HG03432 (cell line): ENCODE measurements around the gene RANBP3.

Experiments
- ATAC-seq: cut with Tn5 transposase; IDR thresholded peaks from one replicate; pipeline ENCODE4 v1.9.1; 2021; ENCODE audit warnings: mild to moderate bottlenecking, moderate library complexity; ENCODE audit not compliant: unreplicated experiment

The RANBP3 gene

DNA sequence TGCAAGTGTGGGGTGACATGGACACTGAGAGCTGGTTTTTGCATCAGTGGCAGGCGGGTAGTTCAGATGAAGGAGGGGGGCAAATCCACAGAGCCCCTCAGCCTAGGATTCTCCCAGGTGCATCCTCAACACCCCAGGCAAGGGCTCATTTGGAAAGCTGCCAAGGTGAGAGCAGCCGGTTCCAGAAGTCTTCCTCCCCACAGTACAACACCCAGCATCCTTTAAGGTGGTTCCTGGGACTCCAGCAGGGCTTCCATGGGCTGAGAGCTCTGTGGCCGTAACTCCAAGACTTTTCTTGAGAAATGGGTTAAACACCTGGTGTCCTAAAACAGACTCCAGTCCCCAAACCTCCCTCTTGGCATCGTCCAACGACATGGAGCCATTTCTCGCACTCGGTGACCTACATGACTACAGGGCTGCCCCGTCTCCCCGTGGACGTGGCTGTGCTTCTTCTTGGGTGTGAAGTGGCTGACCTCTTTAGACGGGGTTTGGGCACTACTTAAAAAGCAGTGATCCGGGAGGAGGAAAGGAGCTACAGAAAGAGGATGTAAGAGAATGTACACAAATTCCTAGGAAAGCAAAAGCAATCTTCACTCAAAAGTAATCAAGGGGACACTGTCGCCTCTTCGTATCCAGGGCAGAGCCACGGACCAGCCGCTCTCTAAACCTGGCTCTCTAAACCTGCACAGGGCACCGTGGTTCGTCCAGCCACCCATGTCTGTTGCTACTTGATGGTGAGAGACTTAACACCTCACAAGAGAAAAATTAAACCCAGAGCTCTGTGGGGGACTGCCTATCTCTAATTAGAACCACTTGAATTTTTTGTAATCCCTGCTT lies 25.5 kb downstream of the RANBP3 start:
- ATAC-seq, result no peak

- no peak for ATAC-seq
Observed at GRCh38 chr19:5951338-5951861, 26.5 kb downstream of the RANBP3 start.

DNA sequence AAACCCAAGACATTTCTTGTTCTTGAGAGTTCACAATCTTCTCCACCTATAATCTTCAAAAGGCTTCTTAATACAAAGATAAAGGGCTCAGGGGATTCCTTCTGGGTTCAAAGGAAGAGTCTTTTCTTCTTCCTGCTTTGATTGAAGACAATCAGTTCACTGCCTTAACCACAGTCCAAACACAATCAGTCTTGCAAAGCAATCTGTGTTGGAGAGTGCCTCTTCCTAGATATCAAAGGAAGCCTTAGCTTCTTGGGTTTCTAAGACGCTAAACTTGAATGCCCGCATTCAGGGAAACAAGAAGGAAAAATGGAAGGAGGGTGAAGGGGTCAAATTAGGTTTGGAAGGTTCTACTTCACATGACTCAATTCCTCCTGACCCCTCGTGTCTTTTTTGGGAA lies 27.2 kb downstream of the RANBP3 start:
- no peak for ATAC-seq

DNA sequence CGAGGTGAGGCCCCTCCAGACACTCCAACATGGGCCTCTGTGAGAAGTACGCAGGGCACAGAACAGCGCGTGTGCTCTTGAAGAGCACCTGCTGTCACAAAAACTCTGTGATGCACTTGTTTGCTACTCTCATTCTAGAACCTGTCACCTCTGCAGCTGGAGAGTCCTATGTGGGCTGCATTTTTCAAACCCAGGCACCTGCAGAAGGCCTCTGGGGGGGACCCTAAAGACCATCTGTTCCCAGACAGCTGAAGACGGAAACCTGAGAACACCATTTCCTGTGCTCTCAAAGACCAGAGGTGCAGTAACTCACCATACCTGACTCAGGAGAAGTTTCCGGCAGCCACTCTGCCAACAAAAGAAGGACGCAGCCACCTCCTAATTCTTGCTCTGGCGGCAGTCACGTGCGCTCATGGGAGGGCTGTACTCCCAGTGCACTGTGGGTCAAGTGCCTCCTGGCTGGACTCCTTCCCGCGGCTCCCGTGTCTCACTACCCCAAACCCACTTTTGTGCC lies 28.1 kb downstream of the RANBP3 start:
- no peak for ATAC-seq

DNA sequence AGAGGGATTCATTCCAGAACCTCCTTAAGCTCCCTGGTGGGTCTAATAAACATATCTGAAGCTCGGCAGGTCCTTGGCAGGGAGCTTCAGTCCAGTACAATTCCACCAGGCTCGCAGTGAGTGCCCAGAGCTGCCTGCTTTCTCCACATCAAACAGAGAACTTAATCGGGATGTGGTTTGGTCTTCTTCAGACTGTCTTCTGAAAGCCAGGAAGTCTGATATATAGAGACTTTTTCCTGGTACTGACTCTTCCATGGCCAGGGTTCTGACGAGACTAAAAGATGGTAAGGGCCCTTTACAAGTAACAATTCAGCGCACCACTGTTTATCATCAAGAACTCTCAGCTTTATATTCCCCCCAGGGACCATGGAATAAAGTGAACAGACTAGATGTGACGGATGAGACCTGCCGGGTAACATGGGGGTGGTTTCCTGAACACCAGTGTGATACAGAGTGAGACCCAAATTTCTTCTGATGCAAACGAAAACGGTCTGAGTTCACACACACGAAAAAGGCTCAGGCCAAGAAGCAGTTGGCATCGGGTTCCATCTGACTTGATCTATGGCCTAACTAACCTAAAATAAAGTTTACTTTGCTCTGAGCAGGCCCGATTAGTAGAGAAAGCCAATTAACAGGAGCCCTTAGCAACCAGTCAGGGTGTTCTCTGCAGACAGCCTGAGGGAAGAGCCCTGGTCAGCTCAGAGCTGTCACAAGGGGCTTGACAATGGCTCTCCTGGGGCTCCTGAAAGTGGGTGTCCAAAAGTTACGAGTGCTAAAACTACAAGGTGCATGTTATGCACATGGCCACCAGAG lies 29.0 kb downstream of the RANBP3 start:
- no peak for ATAC-seq

DNA sequence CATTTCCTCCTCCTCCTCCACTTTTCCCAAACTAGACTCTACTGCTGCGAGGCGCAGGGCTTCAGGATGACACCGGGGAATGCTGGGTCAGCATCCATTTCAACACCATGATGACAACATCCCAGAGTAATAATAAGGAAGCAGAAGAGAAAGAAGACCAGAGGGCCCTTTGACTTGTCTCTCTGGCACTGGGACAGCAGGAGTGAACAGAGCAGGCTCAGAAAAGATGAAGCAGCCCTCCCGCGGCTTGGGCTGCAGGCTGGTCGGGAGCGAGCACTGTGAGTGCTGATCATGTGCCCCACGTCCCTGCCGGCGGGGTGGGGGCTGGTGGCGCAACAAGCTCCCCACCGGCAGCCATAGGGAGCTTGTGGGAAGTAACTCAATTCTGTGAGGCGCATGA lies 30.5 kb downstream of the RANBP3 start:
- no peak for ATAC-seq

- no peak for ATAC-seq
Observed at GRCh38 chr19:5943623-5944022, 34.3 kb downstream of the RANBP3 start.

DNA sequence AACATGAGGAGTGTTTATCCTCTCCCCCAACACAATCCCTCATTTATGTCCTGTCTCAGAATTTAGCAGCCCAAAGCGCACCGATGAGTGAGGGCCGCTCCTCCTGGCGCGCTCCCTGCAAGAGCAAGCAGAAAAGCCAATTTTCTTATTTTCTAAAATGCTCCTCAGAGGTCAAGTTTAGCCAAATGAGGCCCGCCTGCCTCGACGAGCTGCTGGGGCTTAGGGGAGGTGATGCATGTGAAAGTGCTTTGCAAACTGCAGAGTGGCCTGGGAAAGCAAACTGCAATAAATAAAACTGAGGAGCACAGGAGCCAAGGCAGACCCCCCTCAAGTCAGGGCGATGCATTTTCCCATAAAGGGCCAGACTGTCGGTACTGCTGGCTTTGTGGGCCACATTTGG lies 34.9 kb downstream of the RANBP3 start:
- ATAC-seq, result no peak

DNA sequence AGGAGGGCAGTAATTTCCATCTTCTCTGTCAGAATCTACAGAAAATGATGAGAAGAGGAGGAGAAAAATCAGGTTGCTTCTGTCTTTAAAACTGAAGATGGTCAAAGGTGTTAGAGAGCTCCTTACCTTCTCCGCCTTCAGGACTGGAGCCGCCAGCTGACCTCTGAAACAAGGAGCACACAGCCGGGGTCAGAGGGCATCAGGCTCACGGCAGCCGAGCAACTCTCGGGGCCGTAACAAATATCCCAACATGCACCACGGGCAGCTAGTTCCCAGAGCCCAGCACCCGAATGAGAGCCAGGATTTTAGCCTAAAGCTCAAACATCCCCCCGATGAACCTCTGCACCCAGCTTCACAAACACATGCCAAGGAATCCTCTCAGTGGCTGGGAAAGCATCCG lies 36.3 kb downstream of the RANBP3 start:
- ATAC-seq, result no peak

- no peak for ATAC-seq
Observed at GRCh38 chr19:5940260-5941208, 37.4 kb downstream of the RANBP3 start.

DNA sequence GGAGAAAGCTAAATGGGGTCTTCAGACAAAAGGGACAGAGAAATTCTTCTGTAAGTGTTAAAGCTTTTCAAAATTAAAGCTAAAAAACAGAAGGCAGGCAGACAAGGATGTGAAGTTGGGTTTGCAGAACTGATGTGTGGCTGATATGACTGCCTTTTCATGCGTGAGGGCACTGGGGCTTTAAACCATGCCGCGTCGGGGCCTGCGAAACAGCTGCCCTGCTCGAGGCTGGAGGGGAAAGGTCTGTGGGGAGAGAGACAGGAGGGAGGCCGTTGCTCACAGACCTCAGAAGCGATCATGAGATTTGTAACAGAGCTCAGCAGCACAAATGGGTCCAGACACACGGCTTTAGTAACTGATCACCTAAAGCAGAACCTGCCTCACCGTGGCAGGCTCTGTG lies 40.4 kb downstream of the RANBP3 start:
- no peak for ATAC-seq

DNA sequence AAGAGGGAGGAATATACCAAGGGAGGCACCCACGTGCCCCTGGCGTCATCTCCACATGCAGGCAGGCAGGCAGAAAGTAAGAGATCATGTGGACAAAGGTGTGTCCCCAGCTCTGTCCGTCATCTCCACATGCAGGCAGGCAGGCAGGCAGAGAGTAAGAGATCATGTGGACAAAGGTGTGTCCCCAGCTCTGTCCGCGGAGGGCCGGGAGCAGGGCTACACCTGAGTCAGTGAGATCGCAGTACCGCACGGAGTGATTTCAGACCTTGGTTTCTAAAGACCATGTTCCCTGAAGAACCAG lies 41.7 kb downstream of the RANBP3 start:
- ATAC-seq, result no peak

- no peak for ATAC-seq
Observed at GRCh38 chr19:5935473-5936291, 42.3 kb downstream of the RANBP3 start.

- ATAC-seq, result no peak
Observed at GRCh38 chr19:5934774-5935472, 43.0 kb downstream of the RANBP3 start.

GRCh38 chr19:5934069-5934401 lies 43.9 kb downstream of the RANBP3 start:
- no peak for ATAC-seq

DNA sequence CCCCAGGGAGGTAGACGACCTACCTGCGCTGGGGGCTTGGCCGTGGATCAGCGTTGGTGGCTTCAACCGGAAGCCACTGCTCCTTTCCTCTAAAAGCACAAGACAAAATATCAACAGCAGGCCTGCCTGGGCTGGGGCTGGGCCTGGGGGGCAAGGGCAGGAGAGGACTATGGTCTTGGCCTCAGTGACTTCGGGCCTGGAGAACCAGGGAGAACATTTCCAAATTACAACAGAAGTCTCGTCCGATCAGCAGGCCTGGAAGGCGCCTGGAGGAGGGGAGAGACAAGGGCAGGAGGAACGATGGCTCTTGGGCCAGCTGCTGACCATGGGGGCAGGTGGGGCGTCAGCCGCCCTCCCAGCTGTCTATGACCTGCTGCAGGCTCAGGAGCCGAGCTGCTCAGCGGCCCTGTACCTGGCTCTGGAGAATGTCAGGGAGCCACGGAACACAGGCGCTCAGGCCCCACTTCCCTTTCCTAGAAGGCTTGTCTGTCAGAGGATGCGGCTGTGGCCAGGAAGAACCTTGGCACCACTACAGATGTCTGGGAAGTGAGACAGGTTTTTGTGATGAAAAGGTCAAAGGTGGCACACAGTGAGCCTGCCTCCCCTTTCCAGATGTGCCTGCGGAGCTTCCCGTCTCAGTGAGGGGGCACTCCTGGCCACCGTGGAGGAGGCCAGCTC lies 44.4 kb downstream of the RANBP3 start:
- ATAC-seq, result no peak

DNA sequence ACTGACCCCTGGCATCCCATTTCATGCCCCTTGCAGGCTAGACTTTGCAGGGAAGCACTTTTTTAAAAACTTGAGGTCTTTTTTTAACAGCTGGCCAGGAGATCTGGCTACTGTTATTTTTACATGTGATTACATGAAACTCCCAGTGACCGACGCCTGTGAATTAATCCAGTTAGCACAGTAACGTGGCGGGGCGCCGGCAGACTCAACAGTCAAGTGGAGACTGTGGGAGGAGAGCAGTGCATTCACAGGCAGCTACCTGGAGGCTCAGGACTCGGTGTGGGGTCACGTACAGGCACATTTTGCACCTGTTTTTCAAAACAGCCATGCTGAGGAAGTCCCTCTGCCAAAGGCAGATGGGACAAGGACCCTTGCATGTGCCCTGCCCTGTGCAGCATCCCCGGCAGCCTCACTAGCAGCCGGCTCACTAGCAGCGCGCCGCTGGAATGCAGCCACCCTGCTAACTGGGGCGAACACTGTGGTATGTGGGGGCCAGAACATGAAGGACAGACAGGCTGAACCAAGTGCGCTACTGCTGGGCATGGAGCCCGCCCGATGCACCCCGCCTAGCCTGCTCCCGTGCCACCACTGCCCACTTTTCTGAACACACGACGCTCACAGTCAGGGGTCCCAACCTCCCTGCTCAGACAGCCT lies 45.2 kb downstream of the RANBP3 start:
- ATAC-seq, result no peak

GRCh38 chr19:5932146-5932545 lies 45.8 kb downstream of the RANBP3 start:
- no peak for ATAC-seq
